Skin epidermis (tissue), 12 donors: Measurements from ENCODE around the gene LRRC8A.
"Not testable (repeated sequence)": the region's sequence is repeated elsewhere in the genome, so short reads cannot be mapped to it uniquely, and the experiment has no call there.

ENCODE experiments used
- H3K27ac ChIP-seq, 21 experiments: fragments of 200-600 bp; sonication (generic) in 11 of 21; one replicate each; pipeline ENCODE4 v1.5.0; 2020; ENCODE audit warnings: mild to moderate bottlenecking in 3 of 21, inconsistent platforms in 2 of 21, moderate library complexity in 2 of 21
- H3K4me3 ChIP-seq, 7 experiments: fragments of 200-600 bp; sonication (generic) in 2 of 7; one replicate each; pipeline ENCODE4 v1.5.0; 2020; ENCODE audit warnings: inconsistent platforms in 2 of 7, mild to moderate bottlenecking in 2 of 7, moderate library complexity in 1 of 7

LRRC8A gene

GRCh38 chr9:128943832-128944620, 62.1 kb downstream of the LRRC8A start:
- Histone ChIP-seq H3K27ac (peak overlapping the region in 4 of 21 experiments; percentile 33 to 73 (median 35)), H3K4me3 (no peak overlapping the region)

GRCh38 chr9:128944966-128945365, 63.0 kb downstream of the LRRC8A start:
- not testable (repeated sequence) for H3K4me3 ChIP-seq, H3K27ac ChIP-seq

GRCh38 chr9:128945798-128946501, 64.0 kb downstream of the LRRC8A start:
- Histone ChIP-seq H3K4me3 (peak overlapping the region in 1 of 7 experiments; percentile 60), H3K27ac (peak overlapping the region in 3 of 21 experiments; percentile 97 to 98 (median 98))

GRCh38 chr9:128946571-128947276, 64.8 kb downstream of the LRRC8A start:
- Histone ChIP-seq H3K27ac (peak overlapping the region; percentile 23 to 98 (median 94)), H3K4me3 (peak overlapping the region; percentile 60 to 96 (median 74))

- peak overlapping the region; percentile 60 to 96 (median 74) for H3K4me3 ChIP-seq
- peak overlapping the region; percentile 23 to 98 (median 94) for H3K27ac ChIP-seq
Measured at GRCh38 chr9:128947277-128947526, 65.3 kb downstream of the LRRC8A start.

GRCh38 chr9:128947527-128948301, 65.8 kb downstream of the LRRC8A start, which contains the start of the genes DOLK and NUP188:
TSS of gene DOLK (minus strand) at chr9:128947603. CDS start at chr9:128947303, 300 bp downstream.
TSS of gene NUP188 (plus strand) at chr9:128947699. CDS start at chr9:128947720, 21 bp downstream.
- Histone ChIP-seq H3K4me3 (peak within 1 kb of the TSS; percentile 60 to 96 (median 74)), H3K27ac (peak within 1 kb of the TSS; percentile 67 to 98 (median 94))

GRCh38 chr9:128961403-128961802, 79.5 kb downstream of the LRRC8A start:
- H3K27ac ChIP-seq, H3K4me3 ChIP-seq: not testable (repeated sequence)
